GM18951 (cell line): ENCODE measurements around the gene AGXT.

Source experiments
- POLR2A ChIP-seq: IDR thresholded peaks from 4 replicates; pipeline ENCODE4 v1.6.1; 2011; ENCODE audit warnings: mild to moderate bottlenecking; ENCODE audit not compliant: insufficient read length, insufficient read depth; ENCODE audit errors: extremely low read depth
- in situ Hi-C: fragments of 300-500 bp; cut with MboI; formaldehyde crosslinking; loops from one replicate; pipeline ENCODE4 v1.12.0; 2022; ENCODE audit warnings: low sequenced_read_pairs, mixed read lengths, inconsistent platforms; ENCODE audit not compliant: unreplicated experiment

AGXT gene

GRCh38 chr2:240906911-240907590 lies 38.4 kb downstream of the AGXT start:
- in situ Hi-C loops = no loop called here
- no peak for TF ChIP-seq POLR2A

GRCh38 chr2:240909216-240909974 lies 40.8 kb downstream of the AGXT start:
- in situ Hi-C loops = no loop called here

DNA sequence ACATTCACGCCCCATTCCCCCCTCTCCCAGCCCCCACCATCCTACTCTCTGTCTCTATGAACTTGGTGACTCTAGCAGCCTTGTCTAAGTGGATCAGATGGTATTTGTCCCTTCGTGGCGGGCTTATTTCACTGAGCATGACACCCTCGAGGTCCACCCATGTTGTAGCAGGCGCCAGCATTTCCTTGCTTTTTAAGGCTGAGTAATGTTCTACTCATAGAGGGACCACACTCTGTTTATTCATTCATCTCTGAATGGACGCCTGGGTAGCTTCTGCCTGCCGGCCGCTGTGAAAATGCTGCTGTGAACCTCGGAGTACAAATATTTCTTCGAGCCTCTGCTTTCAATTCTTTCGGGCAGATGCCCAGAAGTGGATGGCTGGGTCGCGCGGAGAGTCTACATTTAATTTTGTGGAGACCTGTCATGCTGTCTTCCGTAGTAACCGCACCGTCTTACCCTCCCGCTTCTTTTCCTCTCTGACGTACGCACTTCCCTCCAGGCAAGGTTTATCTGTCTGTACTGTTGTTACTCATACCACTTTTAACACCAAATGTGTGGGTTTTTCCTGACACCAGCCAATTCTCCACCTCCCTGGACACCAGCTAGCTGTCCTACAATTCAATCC lies 43.1 kb downstream of the AGXT start:
- TF ChIP-seq POLR2A = no peak
- in situ Hi-C loops = no loop called here

More at GRCh38 chr2:240909216-240909974, 40.8 kb downstream of the AGXT start:
- no peak for TF ChIP-seq POLR2A

DNA sequence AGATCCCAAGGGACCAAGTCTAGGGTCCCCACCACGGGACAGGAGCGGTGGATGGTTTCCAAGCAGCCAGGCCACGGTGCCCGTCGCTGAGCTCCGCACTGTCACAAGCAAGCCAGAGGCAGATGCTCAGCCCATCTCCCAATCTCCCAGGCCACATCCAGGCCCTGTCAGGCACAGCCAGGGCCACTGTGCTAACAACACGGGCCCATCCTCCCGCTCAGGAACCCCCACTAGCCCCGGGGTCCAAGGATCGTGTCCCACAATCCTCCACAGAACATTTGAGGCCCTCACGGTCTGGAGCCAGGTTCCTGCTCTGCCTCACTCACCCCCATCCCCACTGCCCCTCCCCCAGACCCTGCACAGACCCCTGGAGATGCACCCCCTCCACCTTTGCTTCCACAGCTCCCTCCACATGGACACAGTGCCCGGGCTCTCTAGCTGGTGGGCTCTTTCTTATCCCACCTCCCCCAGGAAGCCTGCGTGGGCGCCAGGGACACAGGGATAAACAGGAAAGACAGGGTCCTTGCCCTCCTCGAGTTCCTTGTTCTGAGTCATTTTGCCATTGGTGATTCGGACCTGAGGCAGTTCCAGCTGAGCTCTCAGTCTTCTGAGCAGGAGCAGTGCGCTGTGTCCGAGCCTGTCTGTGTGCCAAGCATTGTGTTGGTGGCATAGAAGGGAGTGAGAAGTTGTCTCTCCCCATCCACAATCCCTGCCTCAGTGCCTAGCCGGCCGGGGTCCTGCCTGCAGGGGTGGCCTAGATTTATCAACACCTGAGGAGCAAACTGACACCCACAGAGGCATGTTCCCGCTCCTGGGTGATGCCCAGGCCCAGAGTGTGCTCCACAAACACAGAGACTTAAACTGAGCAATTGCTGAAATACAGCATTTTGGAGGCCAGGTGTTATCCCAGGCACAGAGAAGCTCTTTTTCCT lies 44.5 kb downstream of the AGXT start:
- TF ChIP-seq POLR2A = no peak
- in situ Hi-C loops = no loop called here

DNA sequence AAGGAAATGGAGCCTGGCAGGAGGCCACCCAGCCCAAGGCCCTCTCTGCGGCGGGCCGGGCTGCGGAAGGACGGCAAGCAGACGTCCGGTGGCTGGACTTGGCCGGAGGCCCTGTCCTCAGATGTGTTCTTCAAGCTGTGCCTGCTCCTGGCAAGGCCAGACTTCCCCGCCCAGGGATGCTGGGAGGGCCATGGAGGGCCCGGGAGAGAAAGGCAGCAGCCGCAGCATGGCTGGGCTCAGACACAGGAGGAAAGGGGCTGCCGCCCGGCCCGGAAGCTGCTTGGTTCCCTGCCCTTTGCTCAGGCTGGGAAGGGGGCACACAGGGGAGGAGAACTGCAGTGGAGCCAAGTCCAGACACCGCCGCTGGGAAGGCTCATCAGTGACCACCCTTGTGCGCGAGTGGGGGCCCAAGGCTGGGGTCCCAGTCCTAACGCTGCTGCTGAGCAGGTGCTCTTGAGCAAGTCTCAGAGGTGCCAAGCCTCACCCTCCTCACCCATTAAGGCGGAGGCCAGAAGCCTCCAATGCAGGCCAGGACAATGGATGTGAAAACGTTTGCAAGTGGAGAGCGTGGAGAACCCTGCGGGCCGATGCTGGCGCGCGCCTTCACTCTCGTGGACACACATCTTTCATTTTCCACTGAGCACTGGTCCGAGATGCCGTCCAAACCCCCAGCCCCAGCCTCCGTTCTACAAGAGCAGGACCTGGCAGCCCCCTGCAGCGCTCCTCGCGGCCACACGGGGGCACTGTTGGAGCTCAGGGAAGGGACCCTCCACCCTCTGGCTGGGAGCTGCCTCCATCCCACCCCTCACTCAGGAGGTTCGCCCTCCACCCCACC lies 45.4 kb downstream of the AGXT start:
- no peak for TF ChIP-seq POLR2A
- in situ Hi-C loops = no loop called here

GRCh38 chr2:240914645-240915525 lies 46.3 kb downstream of the AGXT start:
- TF ChIP-seq POLR2A = no peak
- in situ Hi-C loops = no loop called here

DNA sequence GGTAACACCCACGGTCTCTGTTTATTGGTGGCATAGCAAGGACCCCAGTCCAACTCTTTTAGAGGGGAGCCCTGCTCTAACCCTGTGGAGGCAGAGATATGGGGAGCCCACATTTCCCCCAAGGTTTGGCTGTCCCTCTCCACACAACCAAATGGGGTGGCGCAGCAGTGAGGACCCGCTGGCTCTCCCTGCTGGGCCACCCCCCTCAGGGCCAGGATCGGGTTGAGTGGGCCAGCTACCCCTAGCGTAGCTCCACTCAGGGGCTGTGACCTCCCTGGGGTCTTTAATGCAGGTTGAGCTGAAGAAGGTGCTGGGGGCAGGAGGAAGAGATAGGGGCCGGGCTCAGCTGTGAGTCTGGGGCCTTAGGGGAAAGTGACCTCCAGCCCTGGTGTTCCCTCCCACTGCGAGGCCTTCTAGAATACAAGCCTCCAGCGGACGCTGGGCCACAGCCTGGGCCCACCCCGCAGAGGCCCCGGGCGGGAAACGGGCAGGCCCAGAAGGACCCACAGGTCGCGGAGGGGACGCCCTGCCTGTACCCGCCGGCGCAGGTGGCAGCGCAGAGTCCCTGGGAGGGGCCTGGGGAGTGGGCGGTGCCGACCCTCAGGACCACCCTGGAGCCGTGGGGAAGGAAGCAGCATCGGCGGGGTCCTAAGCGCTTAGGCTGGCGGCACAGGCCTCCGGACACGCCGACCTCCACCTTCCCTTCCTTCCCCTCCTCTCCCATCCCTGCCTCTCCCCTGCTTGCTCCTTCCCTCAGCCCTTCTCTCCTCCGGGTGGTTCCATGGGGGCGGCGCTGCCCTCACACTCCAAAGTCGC lies 47.1 kb downstream of the AGXT start:
- TF ChIP-seq POLR2A = no peak

GRCh38 chr2:240916571-240917008 lies 48.0 kb downstream of the AGXT start:
- no peak for TF ChIP-seq POLR2A
- in situ Hi-C loops = no loop called here

More for the DNA sequence above, 47.1 kb downstream of the AGXT start:
- in situ Hi-C loops = no loop called here

DNA sequence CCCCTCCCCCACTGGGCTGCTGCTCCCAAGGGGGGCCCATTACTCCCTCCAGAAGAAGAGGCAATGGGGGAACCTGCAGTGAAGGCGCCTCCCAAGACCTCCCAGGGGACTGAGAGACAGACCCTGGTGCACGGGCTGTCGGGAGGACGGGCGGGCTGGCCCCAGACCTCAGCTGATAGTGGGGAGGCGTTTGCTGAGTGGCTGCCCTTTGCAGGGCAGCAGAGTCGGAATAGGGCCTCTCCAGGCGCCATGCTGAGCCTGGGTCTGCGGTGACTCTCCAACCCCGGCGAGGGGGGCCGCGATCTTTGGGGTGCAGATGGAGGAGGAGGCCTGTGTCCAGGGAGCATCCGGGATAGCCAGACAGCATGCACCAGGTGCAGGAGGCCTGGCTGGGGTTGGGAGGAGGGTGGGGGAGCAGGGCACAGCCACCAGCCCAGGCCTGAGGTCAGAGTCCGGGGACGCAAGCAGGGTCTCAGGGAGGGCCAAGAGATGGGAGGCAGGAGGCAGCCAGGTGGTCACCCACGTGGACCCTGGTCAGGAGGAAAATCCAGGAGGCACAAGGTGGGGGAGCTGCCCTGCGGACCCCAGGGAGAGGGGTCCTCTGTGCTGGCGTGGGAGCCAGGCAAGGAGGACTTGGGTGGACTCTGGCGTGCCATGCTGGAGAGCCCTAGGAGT lies 48.5 kb downstream of the AGXT start:
- in situ Hi-C loops = no loop called here
- TF ChIP-seq POLR2A = no peak

- in situ Hi-C loops = no loop called here
- no peak for TF ChIP-seq POLR2A
Measured at GRCh38 chr2:240917684-240918257, 49.1 kb downstream of the AGXT start.
